ENCODE measurements around the gene FKBP7. TPM values are rescaled to one million over a fixed set of nuclear protein-coding genes. Genes with fewer than 3 reads are reported as not detected.

FKBP7 gene
- total RNA-seq, 1 experiment from 2014 or later, result 4.8 TPM

DNA sequence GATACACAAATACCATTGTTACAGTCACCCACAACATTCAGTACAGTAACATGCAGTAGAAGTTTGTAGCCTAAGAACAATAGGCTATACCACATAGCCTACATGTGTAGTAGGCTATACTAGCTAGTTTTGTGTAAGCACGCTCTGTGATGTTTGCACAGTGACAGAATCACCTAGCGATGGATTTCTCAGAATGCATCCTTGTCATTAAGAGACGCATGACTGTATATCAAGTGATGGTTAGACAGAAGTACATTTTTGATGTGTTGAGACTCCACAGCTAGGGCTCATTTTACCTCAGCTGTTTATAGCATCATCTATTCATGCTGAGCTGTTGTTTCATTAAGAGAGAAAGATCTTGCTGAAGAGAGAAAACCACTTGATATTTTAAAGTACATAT is 21.2 kb upstream of the FKBP7 start:
- no peak overlapping the region for H3K27ac Mint-ChIP-seq
- H3K18ac ChIP-seq (ENCODE audit: insufficient read length, low read depth, low read length), result no peak overlapping the region
- H3K4me1 ChIP-seq (ENCODE audit: insufficient read depth, low read length), result no peaks in the 10 kb centered on the region
- no peak overlapping the region for H4K8ac ChIP-seq (replicated peaks; ENCODE audit: insufficient read length, low read depth, low read length)
- no peak overlapping the region for H3K56ac ChIP-seq (ENCODE audit: insufficient read length, low read depth, low read length)
- no peak overlapping the region for H3K4me3 Mint-ChIP-seq
- H3K27me3 Mint-ChIP-seq (ENCODE audit: low read depth), result no peaks in the 10 kb centered on the region
- H4K5ac ChIP-seq (ENCODE audit: insufficient read length, low read depth, low read length), result no peak overlapping the region
- H2BK12ac ChIP-seq (ENCODE audit: insufficient read length, low read depth, low read length), result no peak overlapping the region
- H3K14ac ChIP-seq (ENCODE audit: insufficient read depth, low read length), result no peak overlapping the region
- no peak overlapping the region for H3K4me2 ChIP-seq (ENCODE audit: insufficient read depth, insufficient read length, low read length)
- TF ChIP-seq, protein P1, sequence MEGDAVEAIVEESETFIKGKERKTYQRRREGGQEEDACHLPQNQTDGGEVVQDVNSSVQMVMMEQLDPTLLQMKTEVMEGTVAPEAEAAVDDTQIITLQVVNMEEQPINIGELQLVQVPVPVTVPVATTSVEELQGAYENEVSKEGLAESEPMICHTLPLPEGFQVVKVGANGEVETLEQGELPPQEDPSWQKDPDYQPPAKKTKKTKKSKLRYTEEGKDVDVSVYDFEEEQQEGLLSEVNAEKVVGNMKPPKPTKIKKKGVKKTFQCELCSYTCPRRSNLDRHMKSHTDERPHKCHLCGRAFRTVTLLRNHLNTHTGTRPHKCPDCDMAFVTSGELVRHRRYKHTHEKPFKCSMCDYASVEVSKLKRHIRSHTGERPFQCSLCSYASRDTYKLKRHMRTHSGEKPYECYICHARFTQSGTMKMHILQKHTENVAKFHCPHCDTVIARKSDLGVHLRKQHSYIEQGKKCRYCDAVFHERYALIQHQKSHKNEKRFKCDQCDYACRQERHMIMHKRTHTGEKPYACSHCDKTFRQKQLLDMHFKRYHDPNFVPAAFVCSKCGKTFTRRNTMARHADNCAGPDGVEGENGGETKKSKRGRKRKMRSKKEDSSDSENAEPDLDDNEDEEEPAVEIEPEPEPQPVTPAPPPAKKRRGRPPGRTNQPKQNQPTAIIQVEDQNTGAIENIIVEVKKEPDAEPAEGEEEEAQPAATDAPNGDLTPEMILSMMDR (conservative IDR thresholded peaks at IDR 0.05), result no peak
- H3K36me3 Mint-ChIP-seq (ENCODE audit: insufficient read depth in 1 of 3, low read depth in 3 of 3), result peaks cover 12 to 57% (median 32%) of the 10 kb centered on the region in 3 experiments; a peak in 6 of 7 replicates
- H2BK15ac ChIP-seq (ENCODE audit: low read depth, low read length), result no peak overlapping the region
- DNase-seq, result no peak
- H3K9ac ChIP-seq (ENCODE audit: extremely low read depth, insufficient read length, low read length), result no peak overlapping the region
- no peaks in the 10 kb centered on the region for H3K4me1 Mint-ChIP-seq
- H3K27ac ChIP-seq (ENCODE audit: insufficient read length, low read depth, low read length), result no peak overlapping the region
- H3K79me2 ChIP-seq (ENCODE audit: insufficient read depth, low read length), result no peaks in the 10 kb centered on the region
- H2BK120ac ChIP-seq (ENCODE audit: low read depth, low read length, poor library complexity, severe bottlenecking), result no peak overlapping the region
- H2BK20ac ChIP-seq (ENCODE audit: low read depth, low read length, poor library complexity, severe bottlenecking), result no peak overlapping the region
- no peaks in the 10 kb centered on the region for H3K79me1 ChIP-seq (ENCODE audit: insufficient read depth, low read depth, low read length, poor library complexity, severe bottlenecking)
- no peak overlapping the region for H3K4ac ChIP-seq (ENCODE audit: low read depth, low read length)
- H3K27me3 ChIP-seq (ENCODE audit: insufficient read depth, low read length), result no peaks in the 10 kb centered on the region
- H2BK5ac ChIP-seq (ENCODE audit: insufficient read length, low read length), result no peak overlapping the region
- H4K20me1 ChIP-seq (ENCODE audit: control insufficient read depth, insufficient read depth, insufficient read length), result no peaks in the 10 kb centered on the region
- no peak overlapping the region for H3K23ac ChIP-seq (ENCODE audit: insufficient read length, low read depth, low read length)
- no peaks in the 10 kb centered on the region for H3K9me3 Mint-ChIP-seq
- no peaks in the 10 kb centered on the region for H3K9me3 ChIP-seq (ENCODE audit: control insufficient read depth, low read depth, low read length)
- no peak overlapping the region for H3T11ph ChIP-seq (ENCODE audit: low read length)
- H4K91ac ChIP-seq (ENCODE audit: insufficient read length, low read depth, low read length), result no peak overlapping the region
- no peak overlapping the region for H2AFZ ChIP-seq (ENCODE audit: low read length)
- WGBS (ENCODE audit: extremely low coverage, insufficient read length, low lambda C conversion rate), result no CpG with 5 or more reads among the region's 3 CpGs
- H3K23me2 ChIP-seq (ENCODE audit: insufficient read length, low read depth, low read length, poor library complexity, severe bottlenecking), result no peaks in the 10 kb centered on the region
- H2AK5ac ChIP-seq (ENCODE audit: insufficient read length, low read length), result no peak overlapping the region
